AG04449 (cell line): ENCODE results near the gene STK32A.
A peak's percentile ranks its signal among the peaks of the same experiment; 100 is the strongest.

Source experiments
- CTCF ChIA-PET: fragments of 350-600 bp; formaldehyde crosslinking; extraction: SDS; loops from one replicate; lab custom pipeline; 2021; ENCODE audit warnings: antibody characterized with exemption; lab: Yijun Ruan, JAX
- POLR2A ChIA-PET: fragments of 400-600, 350-600 bp; formaldehyde crosslinking; extraction: SDS; loops from one replicate; lab custom pipeline; 2020; ENCODE audit warnings: antibody characterized with exemption, inconsistent platforms; lab: Yijun Ruan, JAX
- DNase-seq: peaks from one replicate; pipeline ENCODE4 v3.0.0-alpha.2; 2010; ENCODE audit warnings: low read depth, low spot score
- H3K4me3 ChIP-seq: 2 replicates; pipeline ENCODE4 v1.5.1; 2011; ENCODE audit warnings: low read depth, mild to moderate bottlenecking, control low read depth, low read length
- CTCF ChIP-seq: IDR thresholded peaks from one replicate; pipeline ENCODE4 v1.5.1; 2011; ENCODE audit warnings: mild to moderate bottlenecking, moderate library complexity, low read length, control low read depth, inconsistent platforms; ENCODE audit not compliant: insufficient read depth; ENCODE audit errors: missing control alignments

Gene STK32A

GRCh38 chr5:147406636-147407035 lies 171.8 kb downstream of the STK32A start:
- CTCF ChIA-PET: interaction anchor here (0.7 to 2.3 kb wide), 7 partner anchors 11 to 171 kb away, joined by 3 to 13 read pairs (median 4); no protein-coding TSS in a partner anchor
- H3K4me3 ChIP-seq: no peak overlapping the region
- no peak for TF ChIP-seq CTCF
- POLR2A ChIA-PET: no interaction called here
- DNase-seq: no peak

- DNase-seq: peak; percentile 70
- no peak overlapping the region for H3K4me3 ChIP-seq
- TF ChIP-seq CTCF: no peak
- ChIA-PET POLR2A (no interaction called here), CTCF (interaction anchor here (0.8 to 2.3 kb wide), 6 partner anchors 15 to 170 kb away, joined by 3 to 13 read pairs (median 6); no protein-coding TSS in a partner anchor)
Measured at GRCh38 chr5:147407094-147407681, 172.4 kb downstream of the STK32A start.

- H3K4me3 ChIP-seq: no peak overlapping the region
- CTCF ChIA-PET: no interaction called here
- no peak for DNase-seq
- no peak for TF ChIP-seq CTCF
- POLR2A ChIA-PET: no interaction called here
Measured at GRCh38 chr5:147408980-147409379, 174.2 kb downstream of the STK32A start.

GRCh38 chr5:147410496-147411358 lies 175.9 kb downstream of the STK32A start:
- DNase-seq: no peak
- ChIA-PET POLR2A (interaction anchor here (1.0 kb wide), 1 partner anchor 149 kb away, joined by 3 read pairs; no protein-coding TSS in a partner anchor), CTCF (interaction anchor here (0.9 to 1.8 kb wide), 3 partner anchors 8 to 149 kb away, joined by 3 to 8 read pairs (median 3); no protein-coding TSS in a partner anchor)
- no peak overlapping the region for H3K4me3 ChIP-seq
- no peak for TF ChIP-seq CTCF

- H3K4me3 ChIP-seq: no peak overlapping the region
- DNase-seq: no peak
- no peak for TF ChIP-seq CTCF
- ChIA-PET POLR2A (interaction anchor here (0.6 kb wide), 1 partner anchor 167 kb away, joined by 5 read pairs; no protein-coding TSS in a partner anchor), CTCF (interaction anchor here (1.4 to 1.8 kb wide), 2 partner anchors 38 to 148 kb away, joined by 3 to 8 read pairs; no protein-coding TSS in a partner anchor)
Measured at GRCh38 chr5:147411359-147412319, 176.8 kb downstream of the STK32A start.
